Type B pancreatic cell (in vitro differentiated cells): Measurements from ENCODE around the gene PPP1R2B. TPM values are rescaled to one million over a fixed set of nuclear protein-coding genes. Genes with fewer than 3 reads are reported as not detected.

ENCODE experiments used
- DNase-seq: peaks from one replicate; pipeline ENCODE4 v3.0.0; 2021; ENCODE audit warnings: mixed read lengths; ENCODE audit not compliant: unreplicated experiment; ENCODE audit errors: extremely low spot score
- H3K27ac Mint-ChIP-seq: 2 replicates; pipeline ENCODE4 v1.8.0; 2021; ENCODE audit warnings: mild to moderate bottlenecking, mixed read lengths
- H3K27me3 Mint-ChIP-seq: 2 replicates; pipeline ENCODE4 v1.8.0; 2021; ENCODE audit warnings: mixed read lengths
- H3K36me3 Mint-ChIP-seq: 2 replicates; pipeline ENCODE4 v1.8.0; 2021; ENCODE audit warnings: mixed read lengths
- H3K4me1 Mint-ChIP-seq: one replicate; pipeline ENCODE4 v1.8.0; 2021; ENCODE audit warnings: mixed read lengths; ENCODE audit not compliant: unreplicated experiment
- H3K4me3 Mint-ChIP-seq: 2 replicates; pipeline ENCODE4 v1.8.0; 2021; ENCODE audit warnings: mild to moderate bottlenecking, mixed read lengths
- H3K9me3 Mint-ChIP-seq: 2 replicates; pipeline ENCODE4 v1.8.0; 2021; ENCODE audit warnings: mixed read lengths
- CTCF ChIP-seq: fragments of 200-600 bp; sonication (generic); conservative IDR thresholded peaks from 2 replicates; pipeline ENCODE4 v1.5.0; 2021; ENCODE audit warnings: antibody characterized with exemption, mild to moderate bottlenecking
- total RNA-seq: library from RNA; stranded (reverse); gene quantifications from 2 replicates; pipeline ENCODE4 v1.2.1, GENCODE V29; 2021; ENCODE audit warnings: low replicate concordance

PPP1R2B gene
- total RNA-seq, 1 donor from 2014 or later, result not detected

DNA sequence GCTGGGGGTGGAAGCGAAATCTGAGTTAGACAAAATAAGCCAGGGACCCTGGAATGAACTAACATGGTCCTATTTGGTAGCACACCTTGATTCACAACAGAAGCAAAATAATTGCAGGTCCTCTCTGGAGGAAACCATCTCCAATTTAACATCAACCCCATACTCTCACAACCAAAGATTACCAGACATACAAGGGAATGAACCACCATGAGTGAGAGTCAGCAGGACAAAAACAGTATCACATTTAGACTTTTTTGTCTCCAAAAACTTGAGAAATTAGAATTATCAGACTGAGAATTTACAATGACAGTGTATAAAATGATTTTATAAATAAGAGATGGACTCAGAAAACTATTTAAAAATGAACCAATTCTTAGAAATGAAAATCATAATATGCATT lies 21.1 kb downstream of the PPP1R2B start:
- H3K27me3 Mint-ChIP-seq, result no peaks in the 10 kb centered on the region
- no peaks in the 10 kb centered on the region for H3K36me3 Mint-ChIP-seq
- H3K4me1 Mint-ChIP-seq, result no peaks in the 10 kb centered on the region
- H3K9me3 Mint-ChIP-seq, result peaks cover 8% of the 10 kb centered on the region
- no peak overlapping the region for H3K4me3 Mint-ChIP-seq
- no peak for TF ChIP-seq CTCF
- no peak overlapping the region for H3K27ac Mint-ChIP-seq
- DNase-seq, result no peak

GRCh38 chr5:156879665-156880285 lies 29.7 kb downstream of the PPP1R2B start:
- no peaks in the 10 kb centered on the region for H3K4me1 Mint-ChIP-seq
- H3K4me3 Mint-ChIP-seq, result no peak overlapping the region
- no peak overlapping the region for H3K27ac Mint-ChIP-seq
- no peak for DNase-seq
- peaks cover 7% of the 10 kb centered on the region for H3K27me3 Mint-ChIP-seq
- H3K9me3 Mint-ChIP-seq, result no peaks in the 10 kb centered on the region
- no peak for TF ChIP-seq CTCF
- no peaks in the 10 kb centered on the region for H3K36me3 Mint-ChIP-seq

DNA sequence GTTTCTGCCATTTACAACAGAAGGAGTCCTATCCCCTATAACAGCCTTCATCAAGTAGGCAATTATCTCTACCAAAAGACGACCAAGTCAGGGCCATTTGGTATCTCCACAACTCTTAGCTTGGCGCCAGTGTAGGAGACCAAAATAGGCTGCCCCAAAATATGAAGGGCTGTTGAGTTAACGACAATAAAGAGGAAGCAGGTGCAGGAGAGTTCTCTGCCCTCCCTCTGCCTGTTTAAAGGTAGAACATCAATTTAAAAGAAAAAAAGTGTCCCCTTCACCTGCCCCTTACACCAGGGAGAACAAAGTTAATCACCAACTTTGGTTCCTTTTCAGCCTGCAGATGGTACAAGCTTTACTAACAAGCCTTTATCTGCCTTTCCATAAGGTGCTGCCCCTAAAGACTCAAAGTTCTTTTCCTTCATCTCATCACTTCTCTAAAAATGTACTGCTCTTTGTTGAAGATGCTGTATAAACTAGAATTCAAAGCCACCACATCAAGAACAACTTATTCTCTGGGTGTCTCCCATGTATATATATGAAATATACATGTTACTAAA lies 33.3 kb downstream of the PPP1R2B start:
- Mint-ChIP-seq H3K4me1 (no peaks in the 10 kb centered on the region), H3K27me3 (peaks cover 4% of the 10 kb centered on the region), H3K36me3 (no peaks in the 10 kb centered on the region), H3K9me3 (no peaks in the 10 kb centered on the region), H3K4me3 (no peak overlapping the region), H3K27ac (no peak overlapping the region)
- TF ChIP-seq CTCF, result no peak
- no peak for DNase-seq

GRCh38 chr5:156888520-156888919 lies 38.4 kb downstream of the PPP1R2B start:
- no peak for DNase-seq
- H3K9me3 Mint-ChIP-seq, result no peaks in the 10 kb centered on the region
- no peak overlapping the region for H3K27ac Mint-ChIP-seq
- H3K4me1 Mint-ChIP-seq, result no peaks in the 10 kb centered on the region
- no peaks in the 10 kb centered on the region for H3K36me3 Mint-ChIP-seq
- no peak for TF ChIP-seq CTCF
- H3K27me3 Mint-ChIP-seq, result peaks cover 7% of the 10 kb centered on the region
- H3K4me3 Mint-ChIP-seq, result no peak overlapping the region

- H3K27ac Mint-ChIP-seq, result no peak overlapping the region
- H3K4me3 Mint-ChIP-seq, result no peak overlapping the region
- H3K9me3 Mint-ChIP-seq, result no peaks in the 10 kb centered on the region
- DNase-seq, result no peak
- H3K4me1 Mint-ChIP-seq, result no peaks in the 10 kb centered on the region
- H3K27me3 Mint-ChIP-seq, result peaks cover 6% of the 10 kb centered on the region
- no peak for TF ChIP-seq CTCF
- no peaks in the 10 kb centered on the region for H3K36me3 Mint-ChIP-seq
Observed at GRCh38 chr5:156892223-156892622, 42.1 kb downstream of the PPP1R2B start.
